ENCODE measurements around the gene CAP1. TPM values are rescaled to one million over a fixed set of nuclear protein-coding genes. Genes with fewer than 3 reads are reported as not detected.

Gene CAP1
- polyA plus RNA-seq, 3 donors: 400 to 941 (median 876) TPM

- peaks cover 21 to 30% of the 10 kb centered on the region in 2 donors for H3K36me3 Mint-ChIP-seq
- 88% methylated on average over 1 of the region's 4 CpGs for WGBS (ENCODE audit: insufficient coverage)
- peaks cover 27 to 28% of the 10 kb centered on the region in 2 donors for H3K36me3 ChIP-seq (replicated peaks in 1 of 2; ENCODE audit: control insufficient read depth in 1 of 2, insufficient read depth in 2 of 2, low read length in 2 of 2)
- H3K27me3 ChIP-seq (ENCODE audit: control insufficient read depth in 2 of 2, insufficient read depth in 2 of 2, low read length in 2 of 2): no peaks in the 10 kb centered on the region
- peak overlapping the region; percentile 39 to 89 for H3K27ac ChIP-seq (ENCODE audit: low read depth in 1 of 2, low read length in 2 of 2)
- peak overlapping the region; percentile 94 for H3K4me2 ChIP-seq (replicated peaks; ENCODE audit: extremely low read depth, low read length, poor library complexity, severe bottlenecking)
- intact Hi-C loops (cut with micrococcal nuclease): loop anchor here in 1 of 2 donors (5.0 kb wide), 1 partner anchor 248 kb away; no protein-coding TSS in a partner anchor
- H4K20me1 ChIP-seq (ENCODE audit: insufficient read depth, low read length): no peaks in the 10 kb centered on the region
- no peak overlapping the region for H2AFZ ChIP-seq (ENCODE audit: insufficient read depth, low read depth, low read length, poor library complexity, severe bottlenecking)
- peak; percentile 31 to 64 (median 53) for DNase-seq
- no peak overlapping the region for H3K9ac ChIP-seq (ENCODE audit: insufficient read depth, low read length, poor library complexity, severe bottlenecking)
- peaks cover 0 to 6% (median 0%) of the 10 kb centered on the region in 3 donors for H3K27me3 Mint-ChIP-seq (ENCODE audit: low read depth in 3 of 3)
- peak overlapping the region; percentile 73 to 91 (median 86) for H3K27ac Mint-ChIP-seq
- peaks cover 63% of the 10 kb centered on the region for H3K4me1 Mint-ChIP-seq
- no peaks in the 10 kb centered on the region for H3K9me3 ChIP-seq (replicated peaks in 1 of 2; ENCODE audit: control insufficient read depth in 1 of 2, insufficient read depth in 1 of 2, low read length in 2 of 2)
- H3K9me3 Mint-ChIP-seq: peaks cover 0 to 1% (median 0%) of the 10 kb centered on the region in 7 donors
- peaks cover 60 to 67% of the 10 kb centered on the region in 2 donors for H3K4me1 ChIP-seq (ENCODE audit: control insufficient read depth in 1 of 2, insufficient read depth in 2 of 2, low read length in 2 of 2)
- H3K4me3 Mint-ChIP-seq: peak overlapping the region; percentile 51 to 96
- H3K4me3 ChIP-seq (replicated peaks in 1 of 3; ENCODE audit: low read depth in 2 of 3, low read length in 3 of 3): peak overlapping the region in 2 of 3 experiments; percentile 30 to 88
- TF ChIP-seq CTCF (IDR thresholded peaks at IDR 0.05): no peak
- H3K79me2 ChIP-seq (ENCODE audit: insufficient read depth, low read length): peaks cover 73% of the 10 kb centered on the region
Observed at GRCh38 chr1:40094466-40095110, 54.1 kb downstream of the CAP1 start.

GRCh38 chr1:40095806-40096205, 55.3 kb downstream of the CAP1 start:
- H3K4me3 ChIP-seq (replicated peaks in 1 of 3; ENCODE audit: low read depth in 2 of 3, low read length in 3 of 3): peak overlapping the region in 1 of 3 experiments; percentile 88
- peak overlapping the region in 1 of 2 donors; percentile 89 for H3K27ac ChIP-seq (ENCODE audit: low read depth in 1 of 2, low read length in 2 of 2)
- peak; percentile 39 to 81 (median 58) for DNase-seq
- no peaks in the 10 kb centered on the region for H3K9me3 ChIP-seq (replicated peaks in 1 of 2; ENCODE audit: control insufficient read depth in 1 of 2, insufficient read depth in 1 of 2, low read length in 2 of 2)
- no peaks in the 10 kb centered on the region for H3K27me3 ChIP-seq (ENCODE audit: control insufficient read depth in 2 of 2, insufficient read depth in 2 of 2, low read length in 2 of 2)
- TF ChIP-seq CTCF (IDR thresholded peaks at IDR 0.05): no peak
- H3K79me2 ChIP-seq (ENCODE audit: insufficient read depth, low read length): peaks cover 61% of the 10 kb centered on the region
- Mint-ChIP-seq H3K4me3 (peak overlapping the region; percentile 39 to 96), H3K27ac (peak overlapping the region; percentile 73 to 91 (median 83)), H3K4me1 (peaks cover 62% of the 10 kb centered on the region), H3K36me3 (peaks cover 11 to 20% of the 10 kb centered on the region in 2 donors), H3K27me3 (ENCODE audit: low read depth in 3 of 3) (peaks cover 0 to 7% (median under 1%) of the 10 kb centered on the region in 3 donors), H3K9me3 (peaks cover 0 to 2% (median 0%) of the 10 kb centered on the region in 7 donors)
- WGBS (ENCODE audit: insufficient coverage): 58% methylated on average over 3 of the region's 3 CpGs
- peak overlapping the region; percentile 94 for H3K4me2 ChIP-seq (replicated peaks; ENCODE audit: extremely low read depth, low read length, poor library complexity, severe bottlenecking)
- intact Hi-C loops (cut with micrococcal nuclease): loop anchor here in 1 of 2 donors (5.0 kb wide), 1 partner anchor 246 kb away; no protein-coding TSS in a partner anchor
- H3K9ac ChIP-seq (ENCODE audit: insufficient read depth, low read length, poor library complexity, severe bottlenecking): peak overlapping the region; percentile 61
- H4K20me1 ChIP-seq (ENCODE audit: insufficient read depth, low read length): no peaks in the 10 kb centered on the region
- peaks cover 60 to 67% of the 10 kb centered on the region in 2 donors for H3K4me1 ChIP-seq (ENCODE audit: control insufficient read depth in 1 of 2, insufficient read depth in 2 of 2, low read length in 2 of 2)
- peaks cover 14 to 16% of the 10 kb centered on the region in 2 donors for H3K36me3 ChIP-seq (replicated peaks in 1 of 2; ENCODE audit: control insufficient read depth in 1 of 2, insufficient read depth in 2 of 2, low read length in 2 of 2)
- H2AFZ ChIP-seq (ENCODE audit: insufficient read depth, low read depth, low read length, poor library complexity, severe bottlenecking): no peak overlapping the region

Measured in CD14-positive monocyte (primary cell).